ENCODE results near the gene CDH13. TPM values are rescaled to one million over a fixed set of nuclear protein-coding genes. Genes with fewer than 3 reads are reported as not detected.

Gene CDH13
- total RNA-seq, 4 donors from 2014 or later = 5.8 to 36.7 (median 20.4) TPM

DNA sequence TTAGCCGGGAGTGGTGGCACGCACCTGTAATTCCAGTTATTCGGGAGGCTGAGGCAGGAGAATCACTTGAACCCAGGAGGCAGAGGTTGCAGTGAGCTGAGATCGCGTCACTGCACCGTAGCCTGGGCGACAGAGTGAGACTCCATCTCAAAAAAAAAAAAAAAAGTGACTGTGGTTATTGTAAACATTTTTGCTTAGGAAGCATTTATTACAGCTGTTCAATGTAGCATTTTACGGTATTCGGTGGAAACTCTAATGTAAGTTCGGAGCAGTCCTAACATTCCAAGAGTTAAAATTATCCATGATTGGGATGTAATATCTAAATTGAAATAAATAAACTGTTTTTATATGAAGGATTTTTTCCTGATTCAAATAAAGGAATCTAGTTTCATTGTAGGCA lies 926.2 kb downstream of the CDH13 start:
- Histone ChIP-seq H3K4me1 (no peaks in the 10 kb centered on the region), H3K9me3 (no peaks in the 10 kb centered on the region), H3K27me3 (no peaks in the 10 kb centered on the region), H3K27ac (no peak overlapping the region), H3K4me3 (no peak overlapping the region), H3K36me3 (no peaks in the 10 kb centered on the region)
- DNase-seq = no peak
- no peak for ATAC-seq
- intact Hi-C loops (cut with DNase I; ENCODE audit: low total_unique reads) = no loop called here
- in situ Hi-C loops (cut with MboI; ENCODE audit: low sequenced_read_pairs in 4 of 4) = no loop called here
- TF ChIP-seq, protein P1, sequence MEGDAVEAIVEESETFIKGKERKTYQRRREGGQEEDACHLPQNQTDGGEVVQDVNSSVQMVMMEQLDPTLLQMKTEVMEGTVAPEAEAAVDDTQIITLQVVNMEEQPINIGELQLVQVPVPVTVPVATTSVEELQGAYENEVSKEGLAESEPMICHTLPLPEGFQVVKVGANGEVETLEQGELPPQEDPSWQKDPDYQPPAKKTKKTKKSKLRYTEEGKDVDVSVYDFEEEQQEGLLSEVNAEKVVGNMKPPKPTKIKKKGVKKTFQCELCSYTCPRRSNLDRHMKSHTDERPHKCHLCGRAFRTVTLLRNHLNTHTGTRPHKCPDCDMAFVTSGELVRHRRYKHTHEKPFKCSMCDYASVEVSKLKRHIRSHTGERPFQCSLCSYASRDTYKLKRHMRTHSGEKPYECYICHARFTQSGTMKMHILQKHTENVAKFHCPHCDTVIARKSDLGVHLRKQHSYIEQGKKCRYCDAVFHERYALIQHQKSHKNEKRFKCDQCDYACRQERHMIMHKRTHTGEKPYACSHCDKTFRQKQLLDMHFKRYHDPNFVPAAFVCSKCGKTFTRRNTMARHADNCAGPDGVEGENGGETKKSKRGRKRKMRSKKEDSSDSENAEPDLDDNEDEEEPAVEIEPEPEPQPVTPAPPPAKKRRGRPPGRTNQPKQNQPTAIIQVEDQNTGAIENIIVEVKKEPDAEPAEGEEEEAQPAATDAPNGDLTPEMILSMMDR (IDR thresholded peaks at IDR 0.05 in 4 of 5, conservative IDR thresholded peaks at IDR 0.05 in 1 of 5) = no peak

GRCh38 chr16:83554096-83554495 lies 927.3 kb downstream of the CDH13 start:
- TF ChIP-seq POLR2A (IDR thresholded peaks at IDR 0.05) = no peak
- TF ChIP-seq, protein P1 (IDR thresholded peaks at IDR 0.05 in 4 of 5, conservative IDR thresholded peaks at IDR 0.05 in 1 of 5) = no peak
- in situ Hi-C loops (cut with MboI; ENCODE audit: low sequenced_read_pairs in 4 of 4) = no loop called here
- Histone ChIP-seq H3K4me1 (no peaks in the 10 kb centered on the region), H3K4me3 (no peak overlapping the region), H3K27me3 (no peaks in the 10 kb centered on the region), H3K9me3 (no peaks in the 10 kb centered on the region), H3K27ac (no peak overlapping the region), H3K36me3 (no peaks in the 10 kb centered on the region)
- ATAC-seq = no peak
- intact Hi-C loops (cut with DNase I; ENCODE audit: low total_unique reads) = no loop called here
- DNase-seq = no peak

DNA sequence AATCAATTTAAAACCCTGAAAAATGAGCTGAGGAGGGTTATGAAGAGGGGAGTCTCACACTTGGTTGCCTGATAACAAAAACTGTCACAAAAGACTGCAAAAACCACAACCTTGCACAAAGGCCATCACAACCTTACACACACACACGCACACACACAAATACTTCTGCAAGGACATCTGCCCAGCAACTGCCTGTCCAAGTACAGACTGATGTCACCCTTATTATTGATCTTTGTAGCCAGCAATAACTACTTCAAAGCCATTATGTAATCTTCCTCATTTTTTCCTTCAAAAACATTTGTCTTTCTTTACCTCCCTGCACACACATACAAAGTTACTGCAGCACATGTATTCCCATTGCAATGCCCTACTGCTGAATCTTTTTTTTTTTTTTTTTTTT lies 927.8 kb downstream of the CDH13 start:
- H3K36me3 ChIP-seq = no peaks in the 10 kb centered on the region
- H3K27ac ChIP-seq = no peak overlapping the region
- TF ChIP-seq, protein P1 (IDR thresholded peaks at IDR 0.05 in 4 of 5, conservative IDR thresholded peaks at IDR 0.05 in 1 of 5) = no peak
- no peak for TF ChIP-seq POLR2A (IDR thresholded peaks at IDR 0.05)
- H3K9me3 ChIP-seq = no peaks in the 10 kb centered on the region
- no peaks in the 10 kb centered on the region for H3K4me1 ChIP-seq
- ATAC-seq (no peak), DNase-seq (no peak)
- no peak overlapping the region for H3K4me3 ChIP-seq
- H3K27me3 ChIP-seq = no peaks in the 10 kb centered on the region
- intact Hi-C loops (cut with DNase I; ENCODE audit: low total_unique reads) (no loop called here), in situ Hi-C loops (cut with MboI; ENCODE audit: low sequenced_read_pairs in 4 of 4) (no loop called here)

DNA sequence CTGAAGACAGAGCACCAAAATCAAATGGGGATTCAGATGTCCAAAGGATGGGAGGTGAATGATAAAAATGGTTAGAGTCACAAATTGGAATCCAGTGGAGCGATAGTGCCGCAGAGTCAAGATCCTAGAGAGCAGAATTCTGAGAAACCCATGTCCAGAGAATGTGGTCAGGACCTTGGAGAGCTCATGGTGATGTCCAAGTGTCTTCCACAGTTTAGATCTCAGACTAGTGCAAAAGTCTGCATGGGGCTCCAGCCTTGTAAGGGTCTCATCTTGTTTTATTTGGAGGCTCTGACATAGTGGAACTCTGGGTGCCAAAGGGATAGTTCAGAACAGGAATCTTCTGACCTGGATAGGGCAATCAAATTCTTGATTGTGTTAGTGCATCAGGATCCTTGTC lies 935.1 kb downstream of the CDH13 start:
- intact Hi-C loops (cut with DNase I; ENCODE audit: low total_unique reads) = no loop called here
- H3K36me3 ChIP-seq = no peaks in the 10 kb centered on the region
- H3K9me3 ChIP-seq = no peaks in the 10 kb centered on the region
- no peak overlapping the region for H3K4me3 ChIP-seq
- DNase-seq = no peak
- TF ChIP-seq POLR2A (IDR thresholded peaks at IDR 0.05) = no peak
- TF ChIP-seq, protein P1 (IDR thresholded peaks at IDR 0.05 in 4 of 5, conservative IDR thresholded peaks at IDR 0.05 in 1 of 5) = no peak
- in situ Hi-C loops (cut with MboI; ENCODE audit: low sequenced_read_pairs in 4 of 4) = no loop called here
- H3K27me3 ChIP-seq = no peaks in the 10 kb centered on the region
- no peaks in the 10 kb centered on the region for H3K4me1 ChIP-seq
- ATAC-seq = no peak
- H3K27ac ChIP-seq = no peak overlapping the region

DNA sequence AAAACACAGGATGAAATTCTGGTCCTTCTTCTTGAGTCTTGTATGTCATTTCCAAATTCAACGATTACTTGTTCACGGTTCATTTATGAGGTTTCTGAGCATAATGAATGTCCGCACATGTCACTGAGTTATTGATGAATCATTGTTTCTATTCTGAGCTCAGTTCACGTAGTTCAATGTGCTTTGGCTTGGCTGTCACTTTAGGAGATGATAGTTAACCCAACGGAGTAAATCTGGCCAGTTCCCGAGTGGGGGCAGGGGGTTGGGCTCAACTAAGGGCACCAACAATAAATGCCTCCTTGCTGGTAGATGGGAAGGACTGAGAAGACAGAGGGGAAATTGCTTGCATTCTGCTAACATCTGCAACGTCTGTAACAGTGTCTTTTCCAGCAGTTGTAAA lies 941.6 kb downstream of the CDH13 start:
- ATAC-seq = no peak
- TF ChIP-seq POLR2A (IDR thresholded peaks at IDR 0.05) = no peak
- TF ChIP-seq, protein P1 (IDR thresholded peaks at IDR 0.05 in 4 of 5, conservative IDR thresholded peaks at IDR 0.05 in 1 of 5) = no peak
- no peak overlapping the region for H3K27ac ChIP-seq
- H3K9me3 ChIP-seq = no peaks in the 10 kb centered on the region
- DNase-seq = no peak
- in situ Hi-C loops (cut with MboI; ENCODE audit: low sequenced_read_pairs in 4 of 4) (no loop called here), intact Hi-C loops (cut with DNase I; ENCODE audit: low total_unique reads) (no loop called here)
- H3K36me3 ChIP-seq = no peaks in the 10 kb centered on the region
- no peaks in the 10 kb centered on the region for H3K27me3 ChIP-seq
- H3K4me1 ChIP-seq = no peaks in the 10 kb centered on the region
- H3K4me3 ChIP-seq = no peak overlapping the region
